Prostate gland (tissue), 2 donors: ENCODE data around the gene DDX55.

ENCODE experiments used
- POLR2A ChIP-seq: fragments of 450-650 bp; IDR thresholded peaks from one replicate; pipeline ENCODE4 v1.6.1; 2016; ENCODE audit warnings: antibody characterized with exemption, mild to moderate bottlenecking
- TF ChIP-seq, protein P1 (sequence below), 4 experiments: fragments of 200-600 bp in 2 of 4; fragments of 450-650 bp in 2 of 4; sonication (generic) in 2 of 4; IDR thresholded peaks; 1 replicate in 3 of 4; 2 replicates in 1 of 4; pipeline ENCODE4 v1.5.1; 2016 to 2019; ENCODE audit warnings: antibody characterized with exemption in 4 of 4, mild to moderate bottlenecking in 2 of 4, moderate library complexity in 2 of 4

DNA sequence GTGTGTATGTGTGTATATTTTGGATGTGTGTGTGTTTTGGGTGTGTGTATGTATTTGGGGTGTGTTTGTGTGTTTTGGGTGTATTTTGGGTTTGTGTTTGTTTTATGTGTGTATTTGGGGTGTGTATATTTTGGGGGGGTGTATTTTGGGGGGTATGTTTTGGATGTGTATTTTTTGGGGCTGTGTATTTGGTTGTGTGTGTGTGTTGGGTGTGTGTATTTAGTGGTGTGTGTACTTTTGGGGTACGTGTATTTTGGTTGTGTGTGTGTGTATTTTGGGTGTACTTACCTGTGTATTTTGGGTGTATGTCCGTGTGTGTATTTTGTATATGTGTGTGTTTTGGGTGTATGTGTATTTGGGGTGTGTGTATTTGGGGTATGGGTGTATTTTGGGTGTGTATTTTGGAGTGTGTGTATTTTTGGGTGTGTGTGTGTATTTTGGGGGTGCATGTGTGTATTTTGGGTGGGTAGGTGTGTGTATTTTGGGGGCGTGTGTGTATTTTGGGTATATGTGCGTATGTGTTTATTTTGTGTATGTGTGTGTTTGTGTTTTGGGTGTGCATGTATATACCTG lies 52.3 kb downstream of the DDX55 start:
- TF ChIP-seq, protein P1, sequence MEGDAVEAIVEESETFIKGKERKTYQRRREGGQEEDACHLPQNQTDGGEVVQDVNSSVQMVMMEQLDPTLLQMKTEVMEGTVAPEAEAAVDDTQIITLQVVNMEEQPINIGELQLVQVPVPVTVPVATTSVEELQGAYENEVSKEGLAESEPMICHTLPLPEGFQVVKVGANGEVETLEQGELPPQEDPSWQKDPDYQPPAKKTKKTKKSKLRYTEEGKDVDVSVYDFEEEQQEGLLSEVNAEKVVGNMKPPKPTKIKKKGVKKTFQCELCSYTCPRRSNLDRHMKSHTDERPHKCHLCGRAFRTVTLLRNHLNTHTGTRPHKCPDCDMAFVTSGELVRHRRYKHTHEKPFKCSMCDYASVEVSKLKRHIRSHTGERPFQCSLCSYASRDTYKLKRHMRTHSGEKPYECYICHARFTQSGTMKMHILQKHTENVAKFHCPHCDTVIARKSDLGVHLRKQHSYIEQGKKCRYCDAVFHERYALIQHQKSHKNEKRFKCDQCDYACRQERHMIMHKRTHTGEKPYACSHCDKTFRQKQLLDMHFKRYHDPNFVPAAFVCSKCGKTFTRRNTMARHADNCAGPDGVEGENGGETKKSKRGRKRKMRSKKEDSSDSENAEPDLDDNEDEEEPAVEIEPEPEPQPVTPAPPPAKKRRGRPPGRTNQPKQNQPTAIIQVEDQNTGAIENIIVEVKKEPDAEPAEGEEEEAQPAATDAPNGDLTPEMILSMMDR (IDR thresholded peaks at IDR 0.05) = no peak
- no peak for TF ChIP-seq POLR2A
